NCI-H526 (cell line): ENCODE data around the gene TMEM150B.
A peak's percentile ranks its signal among the peaks of the same experiment; 100 is the strongest.
"Not testable (repeated sequence)": the region's sequence is repeated elsewhere in the genome, so short reads cannot be mapped to it uniquely, and the experiment has no call there.

Experiments used
- DNase-seq, 2 experiments: peaks; one replicate each; lab custom pipeline; 2025; lab: John Stamatoyannopoulos, UW

Gene TMEM150B

DNA sequence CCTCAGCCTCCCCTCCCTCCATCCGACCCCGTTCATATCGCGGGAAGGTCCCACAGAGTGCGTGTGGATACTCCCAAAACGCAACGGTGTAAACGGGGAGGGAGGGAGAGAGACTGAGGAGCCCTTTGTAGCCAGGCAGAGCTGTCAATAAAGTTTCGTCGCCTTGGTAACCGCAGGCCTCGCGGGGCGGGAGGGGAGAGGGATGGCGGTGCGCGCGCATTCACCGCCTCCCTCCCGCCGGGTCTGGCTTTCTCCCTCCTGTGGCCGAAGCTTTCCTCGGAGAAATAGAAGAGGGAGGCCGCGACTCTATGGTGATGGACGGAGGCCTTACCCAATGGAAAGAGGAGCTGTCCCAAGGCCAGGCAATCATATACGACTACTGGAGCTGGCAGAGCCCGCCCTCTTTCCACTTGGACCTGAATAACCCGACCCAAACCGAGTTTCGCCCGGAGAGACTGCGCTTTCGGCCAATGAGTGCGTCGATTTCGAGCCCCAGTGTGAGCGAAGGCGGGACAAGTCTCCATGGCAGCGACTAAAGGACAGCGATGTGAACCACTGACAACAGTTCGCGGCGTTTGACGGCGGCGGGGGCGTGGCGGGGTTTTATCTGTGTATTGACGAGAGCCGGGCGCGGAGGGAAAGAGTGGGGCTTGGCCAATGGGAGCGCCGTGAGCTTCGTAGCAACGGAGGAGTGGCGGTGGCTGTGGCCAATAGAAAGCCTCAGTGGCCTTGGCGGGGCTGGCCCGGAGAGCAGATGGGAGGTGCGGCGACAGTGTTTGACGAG lies 14.2 kb upstream of the TMEM150B start, which contains the start of gene KMT5C:
Gene KMT5C (plus strand): TSS at position 772 of the 784 bp plus-strand sequence. CDS start 2,061 bp downstream, outside the sequence.
- DNase-seq, result peak; percentile 100

DNA sequence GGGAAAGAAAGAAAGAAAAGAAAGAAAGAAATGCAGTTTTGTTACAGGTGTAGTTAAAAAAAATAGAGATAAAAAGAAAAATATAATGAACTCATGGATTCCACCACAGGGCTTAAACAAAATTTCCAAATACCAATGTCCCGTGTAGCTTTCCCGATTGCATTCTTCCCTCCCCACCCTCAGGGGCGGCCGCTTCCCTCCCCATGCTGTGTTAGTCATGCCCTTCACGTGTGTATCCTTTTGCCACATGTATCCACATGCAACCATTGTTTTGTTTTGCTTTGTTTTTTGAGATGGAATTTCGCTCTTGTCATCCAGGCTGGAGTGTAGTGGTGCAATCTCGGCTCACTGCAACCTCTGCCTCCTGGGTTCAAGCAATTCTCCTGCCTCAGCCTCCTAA lies 11.0 kb upstream of the TMEM150B start:
- no peak for DNase-seq

DNA sequence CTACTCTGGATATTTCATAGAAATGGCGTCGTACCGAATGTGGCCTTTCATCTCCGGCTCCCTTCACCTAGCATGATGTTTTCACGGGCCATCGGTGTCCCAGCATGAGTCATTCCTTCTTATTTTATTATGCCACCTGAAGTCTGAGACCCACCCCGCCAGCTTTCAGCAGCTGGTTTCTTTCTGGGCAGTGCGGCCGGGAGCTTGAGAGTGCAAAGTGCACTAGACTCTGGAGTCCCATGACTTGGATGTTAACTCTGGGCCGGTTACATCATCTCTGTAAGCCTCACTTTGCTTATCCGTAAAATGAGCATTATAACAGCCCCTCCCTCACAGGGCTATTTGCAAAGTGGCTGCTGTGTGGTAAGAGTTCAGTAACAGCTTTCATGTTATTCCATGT lies 8.7 kb upstream of the TMEM150B start:
- no peak for DNase-seq

DNA sequence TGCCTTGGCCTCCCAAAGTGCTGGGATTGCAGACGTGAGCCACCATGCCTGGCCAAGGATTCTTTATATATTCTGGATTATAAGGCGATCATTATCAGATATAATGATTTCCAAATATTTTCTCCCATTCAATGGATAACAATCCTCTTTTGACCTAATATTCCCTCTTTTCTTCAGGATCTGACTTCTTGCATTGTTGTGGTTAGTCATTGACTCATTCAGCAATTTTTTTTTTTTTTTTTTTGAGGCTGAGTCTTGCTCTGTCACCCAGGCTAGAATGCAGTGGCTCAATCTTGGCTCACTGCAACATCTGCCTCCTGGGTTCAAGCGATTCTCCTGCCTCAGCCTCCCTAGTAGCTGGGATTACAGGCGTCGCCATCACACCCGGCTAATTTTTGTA lies 4.7 kb upstream of the TMEM150B start:
- not testable (repeated sequence) for DNase-seq

DNA sequence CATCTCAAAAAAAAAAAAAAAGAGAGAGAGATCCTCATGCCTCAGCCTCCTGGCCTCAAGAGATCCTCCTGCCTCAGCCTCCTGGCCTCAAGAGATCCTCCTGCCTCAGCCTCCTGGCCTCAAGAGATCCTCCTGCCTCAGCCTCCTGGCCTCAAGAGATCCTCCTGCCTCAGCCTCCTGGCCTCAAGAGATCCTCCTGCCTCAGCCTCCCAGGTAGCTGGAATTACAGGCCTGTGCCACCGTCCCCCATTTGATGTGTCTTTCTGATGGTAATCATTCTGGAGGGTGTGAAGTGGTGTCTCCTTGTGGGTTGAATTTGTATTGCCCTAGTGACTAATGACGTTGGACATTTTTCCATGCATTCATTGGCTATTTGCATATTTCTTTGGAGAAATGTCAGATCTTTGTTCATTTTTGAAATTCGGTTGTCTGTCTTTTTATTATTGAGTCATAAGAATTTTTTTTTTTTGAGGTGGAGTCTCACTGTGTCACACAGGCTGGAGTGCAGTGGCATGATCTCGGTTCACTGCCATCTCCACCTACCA lies 3.7 kb upstream of the TMEM150B start:
- peak in 1 of 2 experiments; percentile 66 for DNase-seq

DNA sequence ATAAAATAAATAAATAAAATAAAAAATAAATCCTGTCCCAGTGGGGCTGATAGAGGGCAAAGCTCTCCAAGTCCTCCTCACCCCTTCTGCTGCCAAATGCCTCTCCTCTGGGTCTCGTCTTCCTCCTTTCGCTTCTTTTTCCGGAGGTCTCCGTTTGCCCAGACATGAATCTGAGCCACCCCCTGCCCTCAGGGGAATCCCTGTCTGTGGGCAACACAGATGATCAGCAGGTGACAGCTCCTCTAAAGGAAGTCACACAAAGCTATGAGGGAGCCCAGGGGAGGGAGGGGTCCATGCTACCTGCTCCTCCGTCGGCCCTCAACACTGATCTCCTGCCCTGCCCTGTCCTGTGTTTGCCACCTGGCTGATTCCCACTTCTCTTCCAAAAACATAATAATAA lies 479 bp downstream of the TMEM150B start:
- no peak for DNase-seq

DNA sequence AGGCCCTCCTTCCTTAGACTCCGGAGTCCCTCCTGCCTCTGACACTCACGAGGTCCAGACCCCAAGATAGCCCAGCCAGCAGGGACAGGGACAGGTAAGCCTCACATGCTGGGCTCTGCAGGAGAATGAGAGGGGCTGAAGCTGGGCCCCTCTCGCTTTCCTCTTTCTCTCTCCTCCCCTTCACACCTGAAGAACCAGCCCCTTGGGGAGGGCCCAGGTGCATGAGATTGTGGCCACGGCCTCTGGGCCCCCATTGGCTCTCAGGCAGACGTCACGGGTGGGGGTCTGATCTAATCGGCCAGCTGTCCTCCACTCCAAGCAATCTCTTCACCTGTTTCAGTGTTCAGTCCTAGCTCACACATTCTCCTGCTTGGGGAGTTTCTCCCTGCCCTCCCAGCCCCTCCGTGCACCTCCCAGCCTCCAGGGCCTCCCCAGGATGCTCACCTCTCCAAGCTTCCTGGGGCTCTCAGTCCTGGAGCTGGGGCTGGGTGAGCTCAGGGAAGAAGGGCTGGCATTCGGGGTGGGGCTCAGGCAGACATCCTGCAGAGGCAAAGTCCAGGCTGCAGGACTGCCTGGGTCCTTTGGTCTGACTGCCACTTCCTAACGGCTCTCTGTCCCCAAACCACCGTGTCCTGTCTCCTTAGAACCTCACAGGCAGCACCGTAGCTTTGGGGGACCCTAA lies 2.8 kb downstream of the TMEM150B start:
- DNase-seq, result no peak

DNA sequence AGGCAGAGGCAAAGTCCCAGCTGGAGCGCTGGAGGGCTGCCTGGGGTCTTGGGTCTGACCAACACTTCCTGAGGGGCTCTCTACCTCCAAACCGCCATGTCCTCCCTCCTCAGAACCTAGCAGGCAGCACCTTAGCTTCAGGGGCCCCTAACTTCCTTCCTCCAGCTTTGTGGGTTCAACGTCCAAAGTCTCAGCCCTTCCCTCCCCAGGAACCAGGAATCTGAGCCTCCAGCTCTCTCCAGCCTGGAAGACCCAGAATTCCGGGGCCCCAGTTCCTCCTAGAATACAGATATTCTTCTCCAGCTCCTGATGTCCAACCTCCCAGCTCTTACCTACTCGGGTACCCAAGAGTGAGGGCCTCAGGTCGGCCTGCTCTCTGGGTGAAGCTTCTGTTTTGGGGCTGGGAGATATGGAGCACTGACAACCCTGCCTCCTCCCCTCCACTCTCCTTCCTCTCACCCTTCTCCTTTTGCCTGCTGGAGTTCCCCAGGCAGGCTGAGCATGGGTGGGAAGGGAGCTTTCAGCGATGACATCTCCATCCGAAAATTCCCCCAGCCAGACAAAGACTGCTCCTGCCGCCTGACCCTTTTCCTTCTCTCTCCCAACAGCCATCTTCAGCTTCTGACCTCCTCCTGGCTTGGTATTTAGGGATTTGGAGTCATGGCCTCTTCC lies 3.5 kb downstream of the TMEM150B start:
- no peak for DNase-seq

DNA sequence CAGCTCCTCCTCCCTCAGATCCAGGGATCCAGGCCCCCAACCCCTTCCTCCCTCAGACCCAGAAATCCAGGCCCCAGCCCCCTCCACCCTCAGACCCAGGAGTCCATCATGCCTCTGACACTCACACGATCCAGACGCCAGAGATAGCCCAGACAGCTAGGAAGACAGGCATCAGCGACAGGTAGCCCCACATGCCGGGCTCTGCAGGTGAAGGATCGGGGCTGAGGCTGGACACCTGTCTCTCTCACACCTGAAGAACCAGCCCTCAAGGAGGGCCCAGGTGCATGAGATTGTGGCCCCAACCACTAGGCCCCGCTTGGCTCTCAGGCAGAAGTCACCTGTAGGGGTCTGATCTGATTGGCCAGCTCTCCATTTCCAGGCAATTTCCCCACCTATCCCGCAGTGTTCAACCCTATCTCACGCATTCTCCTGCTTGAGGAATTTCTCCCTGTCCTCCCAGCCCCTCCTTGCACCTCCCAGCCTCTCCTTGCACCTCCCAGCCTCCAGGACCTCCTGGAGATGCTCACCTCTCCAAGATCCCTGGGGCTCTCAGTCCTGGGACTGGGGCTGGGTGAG lies 4.2 kb downstream of the TMEM150B start:
- DNase-seq, result no peak

DNA sequence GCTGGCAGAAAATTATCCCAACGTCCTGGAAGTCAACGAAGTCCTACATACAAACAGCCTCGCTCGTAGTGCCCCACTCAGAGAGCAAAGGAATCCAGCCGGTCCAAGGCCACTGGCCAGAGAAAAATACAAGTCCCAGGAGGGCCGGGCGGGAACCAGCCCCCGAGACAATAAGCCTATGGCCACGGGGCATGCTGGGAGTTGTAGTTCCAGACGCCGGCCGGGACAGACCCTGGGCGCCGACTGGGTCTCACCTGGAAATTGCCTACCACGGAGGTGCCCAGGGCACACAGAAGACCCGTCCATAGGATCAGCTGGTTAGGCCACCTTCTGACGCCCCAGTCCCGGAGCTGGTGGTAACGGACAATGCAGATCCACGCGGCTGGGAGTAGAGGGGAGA lies 5.4 kb downstream of the TMEM150B start:
- DNase-seq, result peak; percentile 37 to 92

DNA sequence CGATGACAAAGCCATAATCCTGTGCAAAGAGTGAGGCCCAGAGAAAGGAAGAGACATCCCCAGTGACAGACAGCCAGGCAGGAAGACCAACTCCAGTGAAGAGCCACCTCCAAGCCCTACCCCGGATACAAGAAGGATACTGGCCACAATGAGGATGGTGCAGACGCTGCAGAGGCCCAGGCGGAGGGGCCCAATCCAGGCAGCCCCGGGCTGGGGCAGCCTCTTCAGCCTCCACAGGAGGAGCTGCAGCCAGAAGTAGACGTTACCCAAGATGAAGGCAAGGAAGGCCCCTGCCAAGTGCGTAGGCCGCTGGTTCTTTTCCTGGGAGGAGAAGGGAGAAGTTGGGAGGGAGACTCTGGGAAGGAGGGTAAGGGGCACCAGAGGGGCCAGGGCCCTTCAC lies 8.5 kb downstream of the TMEM150B start:
- DNase-seq, result no peak

DNA sequence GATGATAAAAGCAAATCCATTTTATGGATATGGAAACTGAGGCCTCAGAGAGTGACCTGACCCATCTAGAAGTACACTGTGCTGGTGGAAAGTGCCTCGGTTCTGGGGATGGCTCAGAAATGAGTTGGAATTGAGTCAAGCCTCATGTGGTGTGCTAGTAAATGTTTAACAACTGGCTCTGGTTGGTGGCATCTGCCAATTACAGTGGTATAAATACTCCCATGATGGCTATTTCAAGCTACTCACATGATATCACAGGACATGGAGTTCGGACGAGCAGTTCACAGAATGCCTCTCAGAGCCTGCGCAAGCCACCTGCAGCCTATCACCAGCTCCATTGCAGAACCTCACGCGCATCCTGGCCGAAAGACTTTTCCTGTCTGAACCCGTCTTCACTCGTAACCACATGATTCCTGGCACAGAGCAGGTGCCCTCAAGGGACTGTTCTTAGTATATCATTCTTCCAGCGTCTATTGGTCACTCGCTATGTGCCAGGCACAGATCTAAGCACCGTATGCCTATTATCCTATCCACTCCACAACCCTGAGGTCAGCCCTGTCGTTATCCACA lies 9.1 kb downstream of the TMEM150B start:
- no peak for DNase-seq

DNA sequence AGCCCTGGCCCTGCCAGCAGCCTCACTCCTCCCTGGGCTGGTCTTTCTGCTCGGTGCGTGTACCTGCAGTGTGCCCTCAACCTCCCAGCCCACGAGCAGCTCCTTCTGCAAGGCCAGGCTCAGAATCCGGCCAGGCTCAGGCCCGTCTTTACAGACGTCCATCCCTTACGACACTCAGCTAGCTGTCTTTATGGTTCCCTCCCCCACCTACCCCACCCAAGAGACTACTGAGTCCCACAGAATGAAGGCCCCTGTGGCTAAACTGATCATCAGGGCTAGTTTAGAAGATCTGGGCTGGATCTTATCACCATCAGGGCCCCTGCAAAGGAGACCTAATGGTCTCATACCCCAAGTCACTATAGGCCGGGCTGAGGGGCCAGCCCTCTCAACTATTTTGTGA lies 10.7 kb downstream of the TMEM150B start:
- no peak for DNase-seq

DNA sequence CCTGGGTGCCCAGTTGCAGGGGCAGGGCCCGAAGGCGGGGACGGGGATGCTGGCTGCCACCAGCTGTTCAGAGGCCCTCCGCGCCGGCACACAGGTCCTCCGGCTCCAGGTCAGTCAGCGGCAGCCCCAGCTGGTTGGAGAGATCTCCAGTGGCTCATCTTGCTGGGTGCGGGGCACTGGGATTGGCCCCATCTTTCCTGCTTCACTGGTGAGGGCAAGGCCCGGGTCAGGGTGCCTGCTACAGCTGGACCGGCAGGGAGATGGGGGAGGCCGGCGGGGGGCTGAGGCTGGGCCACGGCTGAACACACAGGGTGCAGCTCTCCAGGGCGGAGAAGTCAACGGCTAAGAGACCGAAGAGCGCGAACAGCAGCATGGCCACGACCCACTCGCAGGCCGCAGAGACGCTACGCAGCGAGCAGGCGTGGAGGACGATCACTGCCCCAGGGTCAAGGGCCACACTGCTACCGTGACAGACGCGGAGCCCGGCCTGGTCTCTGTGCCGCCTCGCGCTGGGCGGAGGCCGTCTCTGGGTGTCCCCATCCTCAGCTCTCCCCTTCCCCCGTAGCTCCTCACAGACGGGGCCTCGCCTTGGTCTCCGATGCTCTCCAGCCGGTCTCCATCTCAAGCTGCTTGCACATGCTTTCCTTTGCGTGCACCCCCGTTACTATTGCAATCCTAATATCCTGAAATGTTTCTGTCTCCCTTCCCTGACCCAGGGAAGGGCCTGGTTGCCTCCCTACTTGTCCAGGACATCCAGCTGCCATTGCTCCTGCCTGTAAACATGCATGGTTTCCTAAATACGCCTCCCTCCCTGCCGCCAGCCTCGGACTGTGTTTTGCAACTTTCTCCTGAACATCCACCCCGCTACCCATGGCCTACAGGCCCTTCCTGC lies 12.3 kb downstream of the TMEM150B start:
- DNase-seq, result no peak

DNA sequence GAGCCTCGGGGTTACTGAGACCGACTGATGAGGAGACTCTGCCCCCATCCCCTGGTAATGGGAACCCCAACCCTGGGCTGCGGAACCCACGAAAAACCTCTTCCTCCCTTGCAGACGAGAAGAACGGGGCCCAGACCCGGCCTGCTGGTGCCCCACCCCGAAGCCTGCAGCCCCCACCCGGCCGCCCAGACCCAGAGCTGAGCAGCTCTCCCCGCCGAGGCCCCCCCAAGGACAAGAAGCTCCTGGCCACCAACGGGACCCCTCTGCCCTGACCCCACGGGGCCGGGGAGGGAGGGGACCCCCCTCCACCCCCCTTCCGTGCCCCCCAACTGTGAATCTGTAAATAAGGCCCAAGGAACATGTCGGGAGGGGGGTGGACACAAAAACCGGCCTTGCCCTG lies 13.3 kb downstream of the TMEM150B start:
- DNase-seq, result no peak

DNA sequence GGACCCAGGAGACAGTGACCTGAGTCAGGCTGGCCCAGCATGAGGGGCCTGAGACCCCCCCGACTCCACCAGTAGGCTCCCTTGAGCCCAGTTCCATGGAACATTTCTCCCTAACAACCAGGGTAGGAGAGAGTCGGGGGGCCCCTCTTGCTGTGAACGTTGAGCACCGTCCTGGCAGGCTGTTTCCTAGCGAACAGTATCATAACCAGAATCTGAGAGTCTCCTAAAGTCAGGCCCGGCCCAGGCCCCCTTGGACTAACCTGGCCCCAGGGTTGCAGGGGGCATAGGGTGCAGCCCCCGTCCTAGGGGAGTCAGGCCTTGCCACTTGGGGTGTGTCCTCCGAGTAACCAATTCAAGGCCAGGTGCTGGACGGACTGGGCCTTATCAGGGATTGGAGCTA lies 13.7 kb downstream of the TMEM150B start:
- no peak for DNase-seq

DNA sequence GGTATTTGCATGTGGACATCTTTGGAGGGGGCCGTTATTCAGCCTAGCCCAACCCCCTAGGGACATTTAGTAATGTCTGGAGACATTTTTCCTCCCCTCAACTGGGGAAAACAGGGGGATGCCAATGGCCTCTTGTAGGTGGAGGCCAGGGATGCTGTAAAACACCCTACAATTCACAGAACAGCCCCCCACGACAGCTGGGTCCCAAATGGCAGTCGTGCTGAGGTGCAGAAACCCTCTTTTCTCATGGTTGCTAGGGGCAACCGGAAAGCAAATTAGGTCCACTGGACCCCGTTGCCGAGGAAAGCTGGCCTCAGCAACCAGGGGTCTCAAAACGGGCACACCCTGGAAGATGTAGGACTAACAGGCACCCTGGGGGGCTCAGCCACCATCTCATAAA lies 14.6 kb downstream of the TMEM150B start:
- no peak for DNase-seq

DNA sequence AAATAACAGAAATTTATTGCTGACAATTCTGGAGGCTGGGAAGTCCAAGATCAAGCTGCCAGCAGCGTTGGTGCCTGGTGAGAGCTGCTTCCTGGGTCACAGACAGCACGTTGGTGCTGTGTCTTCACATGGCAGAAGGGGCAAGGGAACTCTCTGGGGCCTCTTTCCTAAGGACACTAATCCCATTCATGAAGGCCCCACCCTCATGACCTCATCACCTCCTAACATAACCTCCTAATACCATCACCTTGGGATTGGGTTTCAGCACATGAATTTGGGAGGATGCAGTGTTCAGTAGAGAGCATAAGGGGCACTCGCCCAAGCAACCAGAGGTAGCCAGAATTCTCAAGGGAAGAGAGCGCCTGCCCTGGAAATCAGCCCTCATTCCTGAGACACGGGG lies 15.7 kb downstream of the TMEM150B start:
- no peak for DNase-seq

DNA sequence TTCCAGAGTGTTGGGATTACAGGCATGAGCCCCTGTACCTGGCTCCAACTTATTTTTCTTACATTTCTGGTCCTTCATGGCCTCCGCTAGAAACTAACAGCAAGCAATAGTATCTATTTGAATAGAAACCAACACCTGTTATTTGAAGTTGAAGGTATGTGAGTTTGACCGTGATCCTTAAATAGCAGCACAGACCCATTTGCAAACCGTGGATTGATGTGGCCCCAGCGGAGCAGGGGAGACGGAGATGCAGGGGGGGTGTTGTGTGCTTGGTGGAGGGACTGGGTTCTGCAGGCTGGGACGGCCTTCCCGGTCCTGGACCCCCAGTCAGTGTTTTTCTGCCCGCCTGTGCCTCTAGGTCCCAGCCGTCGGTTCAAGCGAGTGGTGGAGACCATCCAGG lies 16.9 kb downstream of the TMEM150B start:
- DNase-seq, result no peak

DNA sequence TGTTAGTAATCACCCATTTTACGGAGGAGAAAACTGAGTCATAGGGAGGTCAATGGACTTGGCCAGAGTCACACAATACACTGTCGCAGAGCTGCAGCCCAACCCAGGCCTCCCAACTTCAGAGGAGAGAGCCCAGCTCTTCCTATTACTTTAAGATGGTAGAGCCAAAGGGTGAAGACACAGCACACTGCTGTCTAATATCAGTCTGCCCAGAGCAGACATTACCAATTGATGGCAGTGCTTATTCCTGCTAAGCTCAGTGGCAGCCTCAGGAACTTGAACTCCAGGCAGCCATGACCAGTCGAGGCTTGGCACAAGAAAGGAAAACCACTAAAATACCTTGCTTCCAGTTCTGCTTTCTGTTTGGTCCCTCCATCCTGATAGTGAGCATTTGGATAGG lies 18.4 kb downstream of the TMEM150B start:
- DNase-seq, result no peak

DNA sequence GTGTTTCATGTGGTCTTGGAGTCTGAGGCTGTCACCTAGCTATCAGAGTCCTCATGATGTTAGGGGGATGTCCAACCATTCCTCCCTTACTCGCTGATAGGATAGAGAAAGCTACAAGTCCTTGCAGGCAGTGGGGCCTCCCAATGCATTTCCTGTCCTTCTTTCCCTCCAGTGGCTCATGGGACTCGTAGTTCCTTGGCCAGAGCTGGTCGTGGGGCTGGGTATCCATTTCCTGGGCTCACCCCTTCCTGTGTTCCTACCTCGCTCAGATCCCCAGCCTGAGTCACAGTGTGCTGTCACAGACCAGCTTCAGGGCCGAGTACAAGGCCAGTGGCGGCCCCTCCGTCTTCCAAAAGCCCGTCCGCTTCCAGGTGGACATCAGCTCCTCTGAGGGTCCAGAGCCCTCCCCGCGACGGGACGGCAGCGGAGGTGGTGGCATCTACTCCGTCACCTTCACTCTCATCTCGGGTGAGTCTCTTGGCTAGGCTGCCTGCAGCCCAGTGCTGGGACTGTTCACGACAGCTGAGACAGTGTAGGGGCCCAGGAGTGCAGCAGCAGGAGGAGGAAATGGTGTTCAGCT lies 19.1 kb downstream of the TMEM150B start:
- no peak for DNase-seq
